Common myeloid progenitor, CD34-positive (primary cell): ENCODE results near the gene CCDC97. TPM values are rescaled to one million over a fixed set of nuclear protein-coding genes. Genes with fewer than 3 reads are reported as not detected.

Source experiments
- CTCF ChIA-PET: fragments of 350-600 bp; sonication (Branson Sonifier 250); formaldehyde crosslinking; loops from one replicate; lab custom pipeline; 2021; ENCODE audit warnings: antibody characterized with exemption; lab: Charles Lee
- POLR2A ChIA-PET: fragments of 350-600 bp; sonication (Branson Sonifier 250); formaldehyde crosslinking; loops from one replicate; lab custom pipeline; 2021; ENCODE audit warnings: antibody characterized with exemption; lab: Charles Lee
- DNase-seq, 3 donors: peaks; one replicate each; pipeline versions ENCODE4 v3.0.0 to v3.0.0-alpha.2; 2013
- H3K27ac ChIP-seq, 2 experiments: 1 replicate in 1 of 2; 2 replicates in 1 of 2; pipeline ENCODE4 v1.7.0; 2013; ENCODE audit warnings: inconsistent platforms in 2 of 2, low read length in 2 of 2, mild to moderate bottlenecking in 2 of 2, low read depth in 1 of 2, moderate library complexity in 1 of 2; ENCODE audit not compliant: severe bottlenecking in 2 of 2, insufficient read depth in 1 of 2, poor library complexity in 1 of 2
- H3K27me3 ChIP-seq, 5 experiments: replicated peaks in 2 of 5; 1 replicate in 3 of 5; 2 replicates in 2 of 5; pipeline versions ENCODE4 v1.6.1 to v1.7.0; 2013; ENCODE audit warnings: low read length in 4 of 5, mild to moderate bottlenecking in 2 of 5, moderate library complexity in 2 of 5, inconsistent platforms in 1 of 5; ENCODE audit not compliant: insufficient read depth in 5 of 5, control insufficient read depth in 4 of 5
- H3K36me3 ChIP-seq, 4 experiments: 1 replicate in 2 of 4; 2 replicates in 2 of 4; pipeline versions ENCODE4 v1.6.1 to v1.7.0; 2013; ENCODE audit warnings: low read length in 3 of 4, control low read depth in 1 of 4, mild to moderate bottlenecking in 1 of 4; ENCODE audit not compliant: control insufficient read depth in 4 of 4, insufficient read depth in 4 of 4
- H3K4me1 ChIP-seq, 4 experiments: 1 replicate in 3 of 4; 2 replicates in 1 of 4; pipeline versions ENCODE4 v1.6.1 to v1.7.1; 2013; ENCODE audit warnings: low read length in 3 of 4, mild to moderate bottlenecking in 3 of 4, control low read depth in 1 of 4, inconsistent platforms in 1 of 4, moderate library complexity in 1 of 4; ENCODE audit not compliant: control insufficient read depth in 4 of 4, insufficient read depth in 4 of 4; ENCODE audit errors: control extremely low read depth in 1 of 4
- H3K4me3 ChIP-seq, 7 experiments: 1 replicate in 4 of 7; 2 replicates in 3 of 7; pipeline versions ENCODE4 v1.5.1 to v1.7.0; 2013; ENCODE audit warnings: mild to moderate bottlenecking in 7 of 7, low read length in 6 of 7, moderate library complexity in 6 of 7, inconsistent platforms in 2 of 7, low read depth in 2 of 7, control low read depth in 1 of 7; ENCODE audit not compliant: insufficient read depth in 4 of 7, control insufficient read depth in 1 of 7; ENCODE audit errors: extremely low read depth in 1 of 7
- H3K9me3 ChIP-seq, 5 experiments: 1 replicate in 4 of 5; 2 replicates in 1 of 5; pipeline versions ENCODE4 v1.6.1 to v1.7.1; 2013; ENCODE audit warnings: low read length in 4 of 5, mild to moderate bottlenecking in 2 of 5, inconsistent platforms in 1 of 5, low read depth in 1 of 5, moderate library complexity in 1 of 5; ENCODE audit not compliant: control insufficient read depth in 4 of 5, insufficient read depth in 2 of 5; ENCODE audit errors: control extremely low read depth in 1 of 5
- WGBS: methylation state at CpG from one replicate; pipeline ENCODE4 v1.1.5; 2013; ENCODE audit not compliant: insufficient coverage; 5-methylcytosine and 5-hydroxymethylcytosine counted together
- polyA plus RNA-seq: library from polyadenylated mRNA; unstranded; fragments of 120-200 nt; gene quantifications from one replicate; pipeline ENCODE4 v1.2.1, GENCODE V29; 2013

The CCDC97 gene
- 31.5 TPM for polyA plus RNA-seq

- Histone ChIP-seq H3K9me3 (no peaks in the 10 kb centered on the region), H3K36me3 (peaks cover 5 to 50% (median 30%) of the 10 kb centered on the region in 4 experiments), H3K27me3 (no peaks in the 10 kb centered on the region), H3K4me1 (peaks cover 25 to 59% (median 55%) of the 10 kb centered on the region in 4 experiments), H3K4me3 (peak within 1 kb of the TSS; percentile 72 to 99 (median 94)), H3K27ac (peak within 1 kb of the TSS; percentile 94 to 97)
- 0% methylated on average over 28 of the region's 47 CpGs for WGBS
- ChIA-PET CTCF (interaction anchor here (1.0 to 3.3 kb wide), 5 partner anchors 10 to 121 kb away, joined by 3 to 12 read pairs (median 6); no protein-coding TSS in a partner anchor), POLR2A (interaction anchor here (0.7 to 4.5 kb wide), 6 partner anchors 12 to 46 kb away, joined by 3 to 42 read pairs (median 17); partner anchors contain the start of gene HNRNPUL1)
- peak; percentile 90 to 96 (median 95) for DNase-seq
Measured at GRCh38 chr19:41310033-41310831, at the start of gene CCDC97. CCDC97 (plus strand) TSS chr19:41310172; CDS start chr19:41310311, 139 bp downstream.

DNA sequence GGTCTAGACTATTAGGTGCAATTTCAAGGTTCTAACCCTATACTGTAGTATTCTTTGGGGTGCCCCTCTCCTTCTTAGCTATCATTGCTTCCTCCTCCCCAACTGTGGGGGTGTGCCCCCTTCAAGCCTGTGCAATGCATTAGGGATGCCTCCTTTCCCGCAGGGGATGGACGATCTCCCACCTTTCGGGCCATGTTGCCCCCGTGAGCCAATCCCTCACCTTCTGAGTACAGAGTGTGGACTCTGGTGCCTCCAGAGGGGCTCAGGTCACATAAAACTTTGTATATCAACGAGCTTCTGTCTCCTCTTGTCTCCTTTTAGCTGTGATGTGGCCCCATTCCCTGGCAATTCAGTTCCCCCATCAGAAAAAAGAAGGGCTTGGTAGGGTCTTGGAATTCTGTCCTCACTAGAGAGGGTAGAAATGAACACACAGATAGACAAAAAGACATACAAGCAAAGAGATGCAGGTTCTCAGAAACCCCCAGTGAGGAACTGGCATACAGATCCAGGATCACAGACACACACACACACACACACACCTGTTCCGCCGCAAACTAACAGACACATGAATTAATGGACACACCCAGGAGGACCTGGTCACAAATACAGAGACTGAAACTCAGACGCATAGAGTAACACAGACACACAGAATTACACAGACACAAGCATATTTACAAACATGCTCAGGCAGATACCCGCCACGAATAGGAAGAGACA lies 48.3 kb upstream of the CCDC97 start:
- peak overlapping the region in 5 of 7 experiments; percentile 55 to 97 (median 84) for H3K4me3 ChIP-seq
- 74% methylated on average over 6 of the region's 10 CpGs for WGBS

DNA sequence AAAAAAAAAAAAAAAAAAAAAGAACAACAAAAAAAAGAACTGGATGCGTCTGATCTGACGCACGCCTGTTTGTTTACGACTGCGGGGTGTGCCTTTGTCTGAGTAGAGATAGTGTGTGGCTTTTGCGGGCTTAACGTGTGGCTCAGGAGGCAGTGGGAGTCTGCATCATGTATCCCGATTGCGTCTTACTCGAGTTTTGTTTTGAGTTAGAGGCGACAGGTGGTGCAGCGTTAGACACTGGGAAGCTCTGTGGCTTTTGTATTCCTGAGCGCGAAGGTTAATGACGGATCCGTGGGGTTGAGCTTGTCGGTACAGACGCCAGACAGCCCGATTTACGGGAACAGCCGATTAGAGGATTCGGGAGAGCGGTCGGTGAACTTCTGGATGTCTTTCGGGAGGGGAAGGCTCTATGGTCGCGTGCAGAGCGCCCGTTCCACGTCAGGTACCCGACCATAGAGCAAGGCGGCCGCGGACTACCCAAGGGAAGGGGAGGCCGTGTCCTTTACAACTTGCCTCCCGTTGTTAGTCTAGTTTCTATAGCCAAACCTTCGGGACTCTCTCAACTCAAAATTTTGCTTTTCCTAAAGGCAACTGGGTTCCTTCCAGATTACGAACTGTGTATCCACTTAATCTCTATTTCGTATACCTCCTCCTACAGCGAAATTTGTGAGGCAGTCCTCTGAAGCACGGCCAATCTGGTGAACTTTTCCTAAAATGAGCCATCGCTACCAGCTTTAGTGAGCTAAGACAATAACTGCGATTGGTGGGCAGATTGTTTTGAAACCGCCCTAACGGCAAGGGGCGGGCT lies 46.7 kb upstream of the CCDC97 start:
- H3K36me3 ChIP-seq, result peaks cover 4 to 18% (median 7%) of the 10 kb centered on the region in 4 experiments
- peaks cover 9 to 37% (median 28%) of the 10 kb centered on the region in 4 experiments for H3K4me1 ChIP-seq
- H3K4me3 ChIP-seq, result peak overlapping the region; percentile 61 to 97 (median 84)
- H3K9me3 ChIP-seq, result peaks cover 0 to 3% (median 0%) of the 10 kb centered on the region in 5 experiments
- ChIA-PET POLR2A (interaction anchor here (0.6 to 4.5 kb wide), 15 partner anchors 9 to 285 kb away, joined by 3 to 42 read pairs (median 4); partner anchors contain the start of genes CCDC97 and TGFB1), CTCF (interaction anchor here (0.7 to 8.4 kb wide), 18 partner anchors 10 to 165 kb away, joined by 3 to 124 read pairs (median 4); no protein-coding TSS in a partner anchor)
- peak overlapping the region; percentile 95 to 99 for H3K27ac ChIP-seq
- H3K27me3 ChIP-seq, result no peaks in the 10 kb centered on the region
- peak; percentile 75 to 85 (median 84) for DNase-seq
- WGBS, result 0% methylated on average over 40 of the region's 46 CpGs

More for the DNA sequence above, 48.3 kb upstream of the CCDC97 start:
- H3K9me3 ChIP-seq, result peaks cover 0 to 3% (median 0%) of the 10 kb centered on the region in 5 experiments
- H3K36me3 ChIP-seq, result peaks cover 0 to 3% (median 0%) of the 10 kb centered on the region in 4 experiments
- H3K27ac ChIP-seq, result no peak overlapping the region
- CTCF ChIA-PET, result interaction anchor here (0.9 to 8.4 kb wide), 8 partner anchors 9 to 62 kb away, joined by 3 to 124 read pairs (median 6); no protein-coding TSS in a partner anchor
- no peak for DNase-seq
- peaks cover 2 to 29% (median 22%) of the 10 kb centered on the region in 4 experiments for H3K4me1 ChIP-seq
- H3K27me3 ChIP-seq, result no peaks in the 10 kb centered on the region
- POLR2A ChIA-PET, result interaction anchor here (0.6 to 4.5 kb wide), 8 partner anchors 11 to 90 kb away, joined by 3 to 42 read pairs (median 8); partner anchors contain the start of gene CCDC97

DNA sequence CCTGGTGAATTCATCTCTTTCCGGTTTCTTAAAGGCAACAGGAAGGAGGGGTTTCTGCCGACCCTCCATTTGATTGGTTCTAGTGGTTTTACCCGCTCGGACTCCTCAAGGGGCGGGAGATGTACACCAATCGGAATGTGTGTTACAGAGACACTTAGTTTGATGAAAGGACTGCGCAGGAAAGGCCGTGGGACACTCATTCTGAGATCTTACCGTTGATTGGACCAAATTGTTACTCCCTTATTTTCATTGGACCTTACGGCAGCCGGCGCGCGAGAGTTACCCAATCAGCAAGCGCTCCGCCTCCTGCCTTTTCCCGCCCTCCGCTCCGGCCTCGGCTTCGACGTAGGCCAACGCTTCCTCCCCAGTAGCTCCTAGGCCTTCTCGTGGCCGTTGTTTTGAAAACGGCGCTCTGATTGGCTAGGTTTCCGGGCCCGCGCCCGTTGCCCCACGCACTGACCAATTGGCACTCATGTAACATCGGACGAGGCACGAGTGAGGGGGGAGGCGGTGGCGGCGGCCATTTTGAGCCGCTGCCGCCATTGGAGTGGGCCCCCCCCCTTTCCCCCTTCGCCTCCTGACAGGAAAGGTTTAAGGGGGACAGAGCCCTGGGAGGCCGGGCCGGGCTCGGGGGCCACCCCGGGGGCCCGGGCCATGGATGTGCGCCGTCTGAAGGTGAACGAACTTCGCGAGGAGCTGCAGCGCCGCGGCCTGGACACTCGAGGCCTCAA lies 46.0 kb upstream of the CCDC97 start, which contains the start of gene HNRNPUL1:
TSS of gene HNRNPUL1 (plus strand) at position 523 of the 731 bp plus-strand sequence. CDS start at position 655, 132 bp downstream.
- ChIA-PET CTCF (interaction anchor here (0.7 to 8.4 kb wide), 16 partner anchors 13 to 164 kb away, joined by 3 to 124 read pairs (median 4); no protein-coding TSS in a partner anchor), POLR2A (interaction anchor here (0.6 to 4.5 kb wide), 10 partner anchors 9 to 285 kb away, joined by 3 to 42 read pairs (median 4); partner anchors contain the start of gene CCDC97)
- H3K4me3 ChIP-seq, result peak within 1 kb of the TSS; percentile 64 to 97 (median 90)
- peak within 1 kb of the TSS; percentile 95 to 99 for H3K27ac ChIP-seq
- peaks cover 9 to 37% (median 28%) of the 10 kb centered on the region in 4 experiments for H3K4me1 ChIP-seq
- DNase-seq, result peak; percentile 100
- peaks cover 4 to 26% (median 12%) of the 10 kb centered on the region in 4 experiments for H3K36me3 ChIP-seq
- WGBS, result 0% methylated on average over 47 of the region's 55 CpGs
- H3K9me3 ChIP-seq, result peaks cover 0 to under 1% (median 0%) of the 10 kb centered on the region in 5 experiments
- H3K27me3 ChIP-seq, result no peaks in the 10 kb centered on the region

DNA sequence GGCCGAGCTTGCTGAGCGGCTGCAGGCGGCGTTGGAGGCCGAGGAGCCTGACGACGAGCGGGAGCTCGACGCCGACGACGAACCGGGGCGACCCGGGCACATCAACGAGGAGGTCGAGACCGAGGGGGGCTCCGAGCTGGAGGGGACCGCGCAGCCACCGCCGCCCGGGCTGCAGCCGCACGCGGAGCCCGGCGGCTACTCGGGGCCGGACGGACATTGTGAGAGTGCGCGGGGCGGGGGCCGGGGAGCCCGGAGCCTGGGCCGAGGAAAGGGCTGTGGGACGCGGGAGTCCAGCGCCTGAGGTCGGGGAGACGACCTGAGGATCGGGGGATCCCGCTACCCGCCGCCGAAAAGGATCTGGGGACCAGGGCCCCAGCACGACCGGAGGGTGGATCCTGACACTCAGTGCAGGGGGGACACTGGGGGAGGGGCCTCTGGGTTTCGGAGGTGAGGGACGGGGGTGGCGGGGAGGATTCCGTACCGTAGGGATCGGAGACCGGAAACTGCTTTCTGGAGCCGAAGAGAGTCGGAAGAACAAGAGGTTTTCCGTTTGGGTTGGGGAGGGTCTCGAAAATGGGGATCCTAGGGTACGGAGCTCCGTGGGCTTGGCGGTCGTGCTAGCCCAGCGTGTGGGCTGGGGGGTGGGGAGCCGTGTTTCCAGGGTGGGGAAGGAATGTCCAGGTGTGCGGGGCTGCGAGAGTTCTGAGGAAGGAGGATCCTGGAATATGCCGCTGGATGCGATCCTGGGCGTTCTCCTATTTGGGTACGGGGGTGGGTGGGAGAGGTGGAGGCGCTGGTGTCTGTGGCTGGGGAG lies 45.2 kb upstream of the CCDC97 start:
- H3K36me3 ChIP-seq, result peaks cover 8 to 33% (median 20%) of the 10 kb centered on the region in 4 experiments
- peak overlapping the region; percentile 95 to 98 for H3K27ac ChIP-seq
- H3K4me3 ChIP-seq, result peak overlapping the region; percentile 64 to 92 (median 85)
- 0% methylated on average over 60 of the region's 75 CpGs for WGBS
- no peaks in the 10 kb centered on the region for H3K9me3 ChIP-seq
- peaks cover 9 to 37% (median 28%) of the 10 kb centered on the region in 4 experiments for H3K4me1 ChIP-seq
- ChIA-PET CTCF (interaction anchor here (1.0 to 8.4 kb wide), 6 partner anchors 12 to 163 kb away, joined by 3 to 124 read pairs (median 8); no protein-coding TSS in a partner anchor), POLR2A (interaction anchor here (0.7 to 4.5 kb wide), 6 partner anchors 8 to 44 kb away, joined by 3 to 42 read pairs (median 4); partner anchors contain the start of gene CCDC97)
- H3K27me3 ChIP-seq, result no peaks in the 10 kb centered on the region
- DNase-seq, result peak; percentile 11 to 32 (median 28)
